Stimulated activated CD4-positive, alpha-beta T cell treated with anti-CD3 and anti-CD28 coated beads, Interleukin-15, amount 100 ng/mL, for 48 hours (primary cell): ENCODE data around the gene ASTN2.
"Not testable (repeated sequence)": the region's sequence is repeated elsewhere in the genome, so short reads cannot be mapped to it uniquely, and the experiment has no call there.

Experiments
- DNase-seq, 2 donors: peaks; one replicate each; pipeline ENCODE4 v3.0.0-alpha.2; 2020; ENCODE audit warnings: low read depth in 2 of 2

The ASTN2 gene

GRCh38 chr9:116460026-116460425, 954.8 kb downstream of the ASTN2 start:
- DNase-seq = no peak

- no peak for DNase-seq
Measured at GRCh38 chr9:116459576-116459975, 955.3 kb downstream of the ASTN2 start.

- DNase-seq = no peak
Measured at GRCh38 chr9:116456490-116457088, 958.3 kb downstream of the ASTN2 start.

DNA sequence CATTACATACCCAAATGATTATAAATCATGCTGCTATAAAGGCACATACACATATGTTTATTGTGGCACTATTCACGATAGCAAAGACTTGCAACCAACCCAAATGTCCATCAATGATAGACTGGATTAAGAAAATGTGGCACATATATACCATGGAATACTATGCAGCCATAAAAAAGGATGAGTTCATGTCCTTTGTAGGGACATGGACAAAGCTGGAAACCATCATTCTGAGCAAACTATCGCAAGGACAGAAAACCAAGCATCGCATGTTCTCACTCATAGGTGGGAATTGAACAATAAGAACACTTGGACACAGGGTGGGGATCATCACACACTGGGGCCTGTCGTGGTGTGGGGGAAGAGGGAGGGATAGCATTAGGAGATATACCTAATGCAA, 960.3 kb downstream of the ASTN2 start:
- DNase-seq = not testable (repeated sequence)

DNA sequence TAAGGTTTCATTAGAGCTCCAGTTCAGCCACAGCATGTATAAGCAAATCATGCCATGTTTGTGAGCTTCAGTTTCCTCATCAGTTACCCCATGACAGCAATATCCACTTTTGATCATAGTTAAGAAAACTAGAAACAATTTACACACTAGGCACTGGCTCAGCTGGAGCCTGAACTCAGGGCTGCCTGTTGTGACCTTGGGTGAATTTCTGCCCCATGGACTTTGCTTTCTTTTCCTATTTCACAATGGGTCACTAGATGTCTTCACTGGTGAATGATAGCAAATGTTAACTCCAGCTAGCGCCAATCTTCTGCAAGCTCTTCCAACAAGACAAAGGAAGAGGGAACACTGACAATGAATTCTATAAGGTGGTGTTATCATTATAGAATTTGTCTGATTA, 961.1 kb downstream of the ASTN2 start:
- DNase-seq = no peak

GRCh38 chr9:116452634-116453033, 962.2 kb downstream of the ASTN2 start:
- DNase-seq = no peak

- DNase-seq = no peak
Measured at GRCh38 chr9:116452227-116452626, 962.6 kb downstream of the ASTN2 start.

GRCh38 chr9:116451500-116452115, 963.2 kb downstream of the ASTN2 start:
- DNase-seq = no peak

DNA sequence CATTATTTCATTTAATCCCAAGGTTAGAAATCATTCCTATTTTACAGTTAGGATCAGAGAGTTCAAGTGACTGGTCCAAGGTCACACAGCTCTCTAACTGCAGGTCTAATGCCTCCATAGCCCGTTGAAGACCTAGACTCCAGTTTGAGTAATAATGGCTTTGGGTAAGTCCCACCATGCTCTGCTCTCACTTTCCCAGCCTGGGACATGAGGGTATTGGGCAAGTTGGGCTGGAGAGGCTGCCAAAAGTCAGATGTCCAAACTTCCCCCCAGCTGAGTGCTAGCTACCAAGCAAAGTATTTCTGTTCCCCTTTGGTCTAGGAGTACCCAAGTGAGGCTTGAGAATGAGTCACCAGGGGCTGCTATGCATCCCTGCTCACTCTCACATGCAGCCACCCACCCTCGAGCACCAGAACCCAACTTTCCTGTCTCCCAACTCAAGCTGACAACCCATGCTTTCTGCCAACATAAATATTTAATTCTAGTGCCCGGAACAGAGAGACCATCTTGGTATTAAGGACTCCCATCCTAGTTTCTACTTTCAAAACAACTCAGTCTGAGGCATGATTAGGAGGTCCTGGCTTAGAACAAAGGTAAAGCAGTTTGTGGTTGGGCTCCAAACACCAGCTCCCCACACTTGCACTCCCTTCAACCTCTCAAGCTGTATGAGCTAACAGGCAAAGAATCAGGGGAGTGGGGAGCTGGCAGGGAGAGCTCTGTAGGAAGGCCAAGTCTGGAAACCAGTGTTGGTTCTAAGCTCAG, 964.3 kb downstream of the ASTN2 start:
- DNase-seq = no peak

DNA sequence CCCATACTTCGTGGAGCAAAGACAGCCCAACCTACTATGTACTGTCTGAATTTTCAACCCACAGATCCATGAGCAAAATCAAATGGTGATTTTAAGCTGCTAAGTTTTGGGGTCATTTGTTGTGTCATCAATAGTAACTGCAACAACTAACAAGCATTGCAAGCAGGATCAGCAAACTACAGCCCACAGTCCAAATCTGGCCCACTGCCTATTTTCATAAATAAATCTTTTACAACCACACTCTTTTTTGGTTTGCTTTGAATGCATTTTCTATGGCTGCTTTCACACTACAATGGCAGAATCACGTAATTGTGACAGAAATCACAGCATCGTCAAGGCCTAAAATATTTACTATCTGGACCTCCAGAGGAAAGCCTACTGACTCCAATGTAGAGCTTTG, 964.9 kb downstream of the ASTN2 start:
- no peak for DNase-seq

- DNase-seq = no peak
Measured at GRCh38 chr9:116448431-116448830, 966.4 kb downstream of the ASTN2 start.

- DNase-seq = no peak
Measured at GRCh38 chr9:116447934-116448333, 966.9 kb downstream of the ASTN2 start.

- no peak for DNase-seq
Measured at GRCh38 chr9:116442528-116442927, 972.3 kb downstream of the ASTN2 start.

DNA sequence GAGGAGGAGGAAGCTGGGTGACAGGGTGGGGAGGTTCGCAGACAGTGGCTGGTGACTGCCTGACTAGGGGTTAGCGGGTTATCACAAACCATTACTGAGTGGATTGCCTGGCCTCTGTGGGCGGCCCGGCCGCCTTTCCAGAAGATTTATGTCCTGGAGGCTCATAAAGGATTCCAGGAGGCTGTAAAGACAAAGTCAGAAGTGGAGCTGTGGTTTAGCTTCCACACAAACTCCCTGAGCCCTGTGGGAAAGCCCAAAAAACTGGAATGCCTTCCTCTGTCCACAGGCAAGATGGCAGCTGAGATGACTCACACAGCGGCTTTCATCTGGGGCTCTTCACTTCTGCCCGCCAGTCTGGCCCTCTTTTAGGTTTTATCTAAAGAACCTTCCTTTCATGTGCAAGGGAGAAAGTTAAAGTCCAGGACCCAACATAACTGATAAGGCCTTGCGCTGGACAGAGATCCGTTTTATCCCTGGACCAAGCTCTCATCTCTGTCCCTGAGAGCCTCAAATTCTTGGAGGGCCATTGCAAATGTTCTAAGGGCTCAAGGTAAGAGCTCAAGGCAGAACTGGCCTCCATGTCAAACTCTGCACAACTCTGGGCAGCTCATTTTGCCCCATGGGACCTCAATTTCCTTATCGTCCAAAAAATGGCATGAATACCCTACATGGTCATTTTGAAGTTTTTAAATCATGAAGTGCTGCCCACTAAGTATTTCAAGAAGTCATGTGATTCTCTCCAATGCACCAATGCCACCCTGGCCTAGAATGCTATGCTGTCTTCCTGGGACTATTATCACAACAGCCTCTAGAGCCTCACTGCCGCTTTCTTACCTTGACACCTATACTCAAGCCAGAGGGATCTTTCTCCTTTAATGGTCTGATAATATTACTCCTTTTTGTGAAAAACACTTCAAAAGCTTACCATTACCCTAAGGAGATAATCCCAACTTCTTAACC, 977.2 kb downstream of the ASTN2 start:
- DNase-seq = no peak

DNA sequence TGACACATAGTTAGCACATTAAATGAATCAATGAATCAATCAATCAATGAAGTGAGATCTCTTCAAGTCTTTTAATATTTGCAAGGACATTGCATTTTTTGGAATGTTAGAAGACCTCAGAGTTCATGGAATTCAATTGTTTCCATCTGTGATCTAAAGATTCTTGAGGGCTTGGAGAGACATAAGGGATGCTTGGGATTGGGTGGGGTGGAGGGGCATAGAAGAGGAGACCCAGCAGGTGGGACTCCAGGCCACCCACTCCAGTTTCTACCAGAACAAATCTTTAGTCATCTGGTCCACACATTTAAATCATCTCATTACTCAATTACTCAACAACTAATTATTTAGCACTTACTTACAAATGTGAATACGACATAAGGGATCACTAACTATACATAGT, 978.7 kb downstream of the ASTN2 start:
- DNase-seq = no peak

DNA sequence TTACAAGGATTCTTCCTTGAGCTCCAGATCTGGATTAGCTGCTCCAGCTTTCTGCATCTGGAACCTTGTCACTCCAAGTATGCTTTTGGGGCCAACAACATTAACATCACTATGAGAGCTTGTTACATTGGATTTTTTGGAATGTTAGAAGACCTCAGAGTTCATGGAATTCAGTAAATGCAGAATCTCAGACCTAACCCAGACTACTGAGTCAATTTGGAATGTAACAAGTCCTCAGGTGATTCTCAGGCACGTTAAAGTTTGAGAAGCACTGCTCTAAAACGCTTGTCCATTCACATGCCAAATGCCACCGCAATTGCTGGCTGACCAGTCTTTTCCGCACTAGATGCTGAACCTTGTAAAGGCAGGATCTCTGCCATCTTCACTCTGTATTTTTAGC, 979.2 kb downstream of the ASTN2 start:
- DNase-seq = no peak

DNA sequence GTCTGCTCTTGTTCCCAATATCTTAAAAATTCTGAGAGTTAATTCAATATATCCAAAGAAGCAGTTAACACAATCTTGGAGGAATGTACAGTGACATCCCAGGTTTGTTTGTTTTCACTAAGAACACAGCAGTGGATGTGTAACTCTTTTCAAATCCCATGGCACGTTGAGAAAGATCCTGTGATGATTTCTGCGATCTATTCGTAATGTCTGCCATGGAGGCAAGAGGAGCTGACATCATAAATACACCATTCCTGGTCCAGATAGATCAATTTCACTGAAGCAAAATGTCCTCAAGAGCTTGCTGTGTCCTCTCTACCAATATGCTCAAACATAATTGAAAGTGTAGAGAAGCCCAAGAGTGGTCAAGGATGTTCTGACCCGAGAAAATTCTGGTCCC, 980.5 kb downstream of the ASTN2 start:
- DNase-seq = no peak

DNA sequence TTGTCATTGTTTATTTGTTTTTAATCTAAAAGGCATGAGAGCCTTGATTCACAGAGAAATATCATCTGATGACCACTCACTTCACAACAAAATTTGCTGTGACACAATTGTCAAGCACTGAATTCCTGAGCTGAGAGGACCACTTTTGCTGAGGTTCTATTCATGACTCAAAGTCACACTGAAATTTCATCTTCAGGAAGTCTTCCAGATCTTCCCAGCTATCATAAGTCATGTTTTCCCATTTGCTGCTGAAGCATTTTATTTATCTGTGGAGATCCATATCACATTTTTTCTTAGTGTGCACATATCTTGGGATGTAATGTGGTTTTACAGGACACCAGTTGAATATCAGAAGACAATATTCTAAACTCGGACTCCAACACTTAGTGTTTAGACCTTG, 982.8 kb downstream of the ASTN2 start:
- no peak for DNase-seq

- DNase-seq = no peak
Measured at GRCh38 chr9:116430849-116431248, 984.0 kb downstream of the ASTN2 start.

DNA sequence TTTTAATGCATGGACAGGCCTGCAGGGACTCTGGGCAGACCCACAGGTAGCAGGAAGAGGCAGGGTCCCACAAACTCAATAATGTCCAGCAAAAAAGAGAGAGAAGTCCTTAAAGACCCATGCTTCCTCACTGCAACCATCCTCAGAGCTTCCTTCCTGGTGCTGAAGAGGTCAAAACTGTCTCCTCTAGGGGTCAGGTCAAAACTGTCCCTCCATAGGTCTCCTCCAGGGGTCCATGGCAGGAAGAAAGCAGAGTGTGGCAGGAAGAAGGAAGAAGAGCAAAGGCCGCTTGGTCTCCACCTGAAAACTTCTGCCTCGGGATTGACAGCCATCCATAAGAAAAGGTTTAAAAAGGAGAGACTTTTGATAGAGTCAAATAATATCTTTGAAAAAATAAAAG, 989.6 kb downstream of the ASTN2 start:
- DNase-seq = no peak

DNA sequence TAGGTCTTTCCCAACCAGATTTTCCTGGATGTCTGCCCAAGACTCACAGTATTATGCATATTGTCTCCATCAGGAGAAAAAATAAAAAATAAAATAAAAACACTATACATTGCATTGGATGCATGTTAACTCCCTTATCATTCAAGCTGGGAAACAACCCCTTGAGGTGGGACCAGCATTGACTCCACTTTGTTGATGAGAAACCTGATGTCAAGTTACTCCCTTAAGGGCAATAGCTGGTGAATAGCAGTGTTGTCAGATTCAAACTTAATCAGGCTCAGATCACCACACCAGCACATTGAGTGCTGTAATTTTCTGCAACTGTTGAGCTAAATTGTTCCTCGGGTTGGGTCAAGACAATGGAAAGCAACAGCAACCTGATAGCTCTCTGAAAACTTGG, 991.7 kb downstream of the ASTN2 start:
- DNase-seq = no peak
